NT2/D1 (cell line): ENCODE results near the gene WDR45B.

Source experiments
- SUZ12 ChIP-seq: IDR thresholded peaks from 2 replicates; pipeline ENCODE4 v1.6.1; 2011; ENCODE audit not compliant: insufficient read length, insufficient read depth; ENCODE audit errors: extremely low read depth
- ZNF274 ChIP-seq: IDR thresholded peaks from 2 replicates; pipeline ENCODE4 v1.6.1; 2011; ENCODE audit warnings: mild to moderate bottlenecking, low read depth, low read length

GRCh38 chr17:82605939-82606600 lies 42.2 kb downstream of the WDR45B start:
- TF ChIP-seq ZNF274 = no peak
- TF ChIP-seq SUZ12 = no peak
